AG08395 (cell line): ENCODE results near the gene MTNR1A.
A peak's percentile ranks its signal among the peaks of the same experiment; 100 is the strongest.

ENCODE experiments used
- DNase-seq: peaks from one replicate; pipeline ENCODE4 v3.0.0; 2012; ENCODE audit warnings: mixed read lengths, low spot score

The MTNR1A gene

DNA sequence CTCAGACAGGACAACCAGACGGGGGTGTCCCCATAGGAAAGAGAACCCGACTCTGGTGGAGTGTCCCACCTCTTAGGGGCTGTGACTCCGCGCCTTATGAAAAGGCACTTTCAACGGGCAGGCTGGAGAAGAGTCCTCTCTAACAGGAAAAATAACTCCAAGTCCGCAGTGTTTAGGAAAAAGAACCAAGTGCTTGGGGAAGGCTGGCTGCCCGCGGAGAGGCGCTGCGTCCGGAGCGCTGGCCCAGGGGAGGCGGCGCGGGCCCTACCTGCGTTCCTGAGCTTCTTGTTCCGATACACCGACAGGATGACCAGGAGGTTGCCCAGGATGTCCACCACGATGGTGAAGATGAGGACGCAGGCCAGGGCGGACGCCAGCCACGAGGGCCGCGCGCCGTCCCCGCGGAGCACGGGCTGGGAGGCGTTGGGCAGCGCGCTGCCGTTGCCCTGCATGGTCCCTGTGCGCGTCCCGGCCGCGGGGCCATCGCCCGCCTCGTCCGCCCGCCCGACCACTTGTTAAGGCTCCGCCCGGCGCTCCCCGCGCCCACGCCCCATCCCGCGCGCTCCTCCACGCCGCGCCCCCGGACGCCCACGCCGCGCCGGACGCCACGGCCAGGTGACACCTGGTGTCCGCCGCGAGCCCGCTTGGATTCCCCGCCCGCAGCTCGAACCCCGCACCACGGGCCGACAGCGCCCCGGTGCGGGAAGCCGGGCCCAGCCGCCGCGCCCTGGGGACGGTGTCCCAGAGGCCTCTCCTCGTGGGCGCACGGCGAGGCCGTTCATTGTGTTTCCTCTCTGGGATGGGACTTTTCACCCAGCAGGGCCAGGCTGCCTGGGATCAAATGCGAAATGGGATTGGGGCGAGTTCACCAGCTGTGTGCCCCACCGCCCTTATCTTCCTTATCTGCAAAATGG lies at the start of gene MTNR1A:
MTNR1A (minus strand) TSS at position 654 of the 914 bp plus-strand sequence; CDS start at position 452, 202 bp downstream.
- DNase-seq: peak; percentile 6

DNA sequence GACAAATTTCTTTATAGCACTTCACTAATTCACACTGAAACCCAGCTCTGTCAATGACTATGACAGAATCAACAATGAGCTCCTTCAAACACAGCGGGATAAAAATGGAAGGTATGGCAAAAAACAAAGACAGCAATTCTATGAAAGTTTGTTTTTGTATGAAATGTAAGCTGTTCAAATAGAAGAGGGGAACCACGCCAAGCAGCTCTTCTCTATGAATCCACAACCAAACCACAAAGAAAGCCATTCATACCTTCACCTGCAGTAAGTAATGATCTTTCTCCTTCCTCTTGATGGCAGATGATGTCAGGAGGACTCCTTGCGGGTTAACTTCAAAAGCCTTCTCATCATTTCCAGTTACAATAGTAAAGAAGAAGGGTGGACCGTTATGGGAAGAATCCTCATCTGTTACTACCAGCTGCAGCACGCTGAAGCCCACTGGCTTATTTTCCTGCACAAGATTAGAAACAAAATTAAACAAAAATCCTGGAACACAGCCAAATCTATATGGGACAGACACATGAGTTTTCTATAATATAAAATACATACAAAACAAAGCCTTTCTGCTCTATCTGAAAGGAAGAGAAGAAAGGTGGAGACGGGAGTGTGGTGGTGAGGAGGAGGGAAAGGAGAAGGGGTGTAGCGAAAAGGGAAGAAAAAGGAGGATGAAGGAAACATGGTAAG lies 48.9 kb upstream of the MTNR1A start:
- DNase-seq: no peak

DNA sequence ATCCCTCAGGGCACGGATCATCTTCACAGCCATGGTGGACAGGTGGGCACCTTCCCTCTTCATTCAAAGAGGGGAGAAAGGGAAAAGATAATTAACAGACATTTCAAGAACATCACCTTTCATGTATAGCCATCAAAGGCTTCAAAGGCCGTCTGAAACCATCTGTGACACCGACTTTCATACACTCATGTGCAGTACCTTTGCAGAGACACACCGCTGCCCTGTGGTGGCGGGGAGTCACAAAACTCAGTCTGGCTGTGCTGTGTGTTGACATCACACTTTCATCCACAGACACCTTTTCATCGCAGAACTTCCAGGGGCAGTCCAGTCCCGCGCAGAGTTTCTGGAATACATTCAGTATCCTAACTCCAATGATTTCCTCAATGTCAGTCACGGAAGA lies 47.6 kb upstream of the MTNR1A start:
- DNase-seq: no peak

DNA sequence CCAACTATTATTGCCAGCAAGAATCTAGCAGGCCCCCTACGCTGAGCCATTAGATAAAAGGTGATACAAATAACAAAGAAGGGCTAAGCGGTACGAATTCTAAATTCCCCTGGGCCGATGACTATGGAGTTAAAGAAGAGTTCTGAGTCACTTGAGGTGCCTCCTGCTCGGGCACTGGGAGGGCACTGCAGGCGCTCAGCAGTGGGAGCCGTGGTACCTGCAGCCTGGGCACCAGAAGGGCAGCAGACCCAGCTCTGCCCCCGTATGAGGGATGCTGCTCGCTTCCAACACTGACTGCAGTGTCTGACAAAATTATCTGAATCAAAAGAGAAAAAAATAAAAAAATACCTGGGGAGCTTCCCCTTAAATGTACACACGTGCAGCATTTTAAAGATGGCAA lies 44.1 kb upstream of the MTNR1A start:
- no peak for DNase-seq

DNA sequence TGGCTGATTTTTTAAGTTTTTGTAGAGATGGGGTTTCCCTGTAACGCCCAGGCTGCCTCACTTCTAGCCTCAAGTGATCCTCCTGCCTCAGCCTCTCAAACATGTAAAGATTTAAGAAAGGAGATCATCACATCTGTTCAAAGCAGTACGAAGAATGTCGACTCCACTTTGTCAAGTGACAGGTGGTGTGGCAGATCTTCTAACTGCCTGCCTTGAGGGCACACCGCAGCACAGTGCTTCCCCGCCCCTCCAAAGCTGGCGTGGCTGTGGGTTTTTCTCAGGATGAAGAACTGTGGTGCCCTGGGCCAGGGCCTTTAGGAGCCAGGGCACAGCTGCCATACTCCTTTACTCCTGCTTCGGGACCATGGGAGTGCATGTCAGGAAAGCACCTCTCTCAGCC lies 43.3 kb upstream of the MTNR1A start:
- no peak for DNase-seq

DNA sequence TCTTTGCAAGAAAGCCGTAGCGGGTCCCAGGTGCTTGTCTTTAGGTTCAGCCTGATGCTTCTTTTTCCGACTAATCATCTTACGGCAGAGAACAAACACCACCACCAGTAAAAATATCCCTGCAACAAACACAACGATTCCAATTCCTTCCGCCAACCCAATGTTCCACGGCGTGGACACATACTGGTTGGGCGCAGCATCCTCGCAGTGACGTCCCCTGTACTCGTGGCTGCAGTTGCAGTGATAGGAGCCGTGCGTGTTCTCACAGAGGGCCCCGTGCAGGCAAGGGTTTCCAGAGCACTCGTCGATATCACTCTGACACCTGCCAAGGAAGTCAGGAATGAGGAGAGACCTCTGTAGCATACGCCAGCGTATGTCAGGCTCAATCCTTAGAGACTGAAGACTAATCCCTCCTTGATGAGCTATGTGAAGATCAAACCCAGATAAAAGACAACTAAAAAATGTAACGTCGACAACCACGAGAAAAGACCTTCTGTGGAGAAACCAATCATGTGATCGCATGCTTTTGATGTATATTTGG lies 41.6 kb upstream of the MTNR1A start:
- DNase-seq: no peak

DNA sequence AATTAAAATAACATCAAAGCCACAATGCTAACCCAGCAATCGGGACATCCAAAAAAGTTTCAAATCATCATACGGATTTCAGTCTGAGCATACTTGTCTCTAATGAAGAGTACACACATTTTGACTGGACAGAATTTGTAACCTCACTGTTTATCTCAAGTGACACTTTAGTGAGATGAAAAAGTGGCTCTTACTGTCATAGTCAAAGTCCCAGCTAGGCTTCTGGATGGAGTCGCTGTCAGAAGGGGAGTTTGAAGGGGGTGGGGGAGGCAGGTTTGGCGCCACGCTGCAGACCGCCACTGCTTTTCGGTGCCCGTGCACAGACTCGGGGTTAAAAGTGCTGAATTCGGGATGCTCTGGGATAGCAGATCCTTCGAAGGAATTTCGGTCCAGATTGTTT lies 41.0 kb upstream of the MTNR1A start:
- no peak for DNase-seq

DNA sequence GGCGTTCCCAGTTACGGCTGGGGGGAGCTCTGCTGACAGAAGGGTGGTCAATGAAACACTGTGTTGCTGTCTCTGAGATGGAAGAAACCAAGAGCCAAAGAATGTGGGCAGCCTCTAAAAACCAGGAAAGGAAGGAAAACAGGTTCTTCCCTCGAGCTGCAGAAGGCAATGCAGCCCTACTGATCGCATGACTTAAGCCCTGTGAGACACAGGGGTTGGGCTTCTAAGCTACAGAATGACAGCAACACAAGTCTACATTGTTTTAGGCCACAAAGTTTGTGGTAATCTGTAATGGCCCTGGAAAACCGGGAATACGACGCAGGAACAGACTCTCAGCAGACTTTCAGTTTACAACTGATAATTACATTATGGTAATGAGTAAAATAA lies 38.2 kb upstream of the MTNR1A start:
- no peak for DNase-seq

DNA sequence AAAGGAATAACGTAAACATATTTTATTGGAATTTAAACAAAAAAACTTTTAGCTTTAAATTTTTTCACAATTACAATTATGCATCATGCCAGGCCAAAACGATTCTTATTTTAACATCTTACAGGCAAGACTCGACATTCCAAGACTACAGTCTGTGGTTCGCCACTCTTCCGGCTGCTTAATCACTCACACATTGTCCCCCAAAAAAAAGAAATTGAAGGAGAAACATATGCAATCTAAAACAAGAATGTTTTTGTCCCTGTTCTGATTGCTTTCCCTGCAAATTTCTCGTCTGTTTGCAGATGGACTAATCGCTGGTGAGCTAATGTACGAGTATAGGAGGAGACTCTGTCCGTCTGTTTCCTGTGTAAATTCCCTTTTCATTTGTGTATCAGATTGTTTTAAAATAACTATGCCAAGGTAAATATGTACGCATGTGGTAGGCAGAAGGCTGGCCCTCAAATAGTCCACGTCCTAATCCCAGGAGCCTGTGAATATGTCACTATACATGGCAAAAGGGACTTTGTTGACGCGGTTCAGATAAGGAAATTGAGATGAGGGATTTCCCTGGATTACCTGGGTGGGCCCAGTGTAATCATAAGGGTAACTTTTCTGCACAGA lies 37.7 kb upstream of the MTNR1A start:
- DNase-seq: peak; percentile 65

DNA sequence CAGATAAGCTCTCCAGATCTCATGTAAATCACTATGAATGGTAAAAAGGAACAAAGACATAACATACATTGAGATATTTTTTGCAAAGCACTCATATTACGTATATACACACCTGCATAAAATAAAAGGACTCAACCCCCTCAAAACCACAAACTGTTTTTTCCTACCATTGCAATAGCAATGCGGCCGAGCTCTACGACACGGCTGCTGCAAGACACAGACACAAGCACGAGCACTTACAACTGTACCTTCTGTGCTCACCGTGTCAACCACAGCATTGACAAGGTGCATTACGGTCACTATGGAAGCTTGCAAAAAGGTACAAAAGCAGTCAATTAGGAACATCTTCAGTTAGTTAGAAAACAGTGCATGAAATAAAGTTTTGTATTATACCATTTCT lies 37.1 kb upstream of the MTNR1A start:
- DNase-seq: no peak

DNA sequence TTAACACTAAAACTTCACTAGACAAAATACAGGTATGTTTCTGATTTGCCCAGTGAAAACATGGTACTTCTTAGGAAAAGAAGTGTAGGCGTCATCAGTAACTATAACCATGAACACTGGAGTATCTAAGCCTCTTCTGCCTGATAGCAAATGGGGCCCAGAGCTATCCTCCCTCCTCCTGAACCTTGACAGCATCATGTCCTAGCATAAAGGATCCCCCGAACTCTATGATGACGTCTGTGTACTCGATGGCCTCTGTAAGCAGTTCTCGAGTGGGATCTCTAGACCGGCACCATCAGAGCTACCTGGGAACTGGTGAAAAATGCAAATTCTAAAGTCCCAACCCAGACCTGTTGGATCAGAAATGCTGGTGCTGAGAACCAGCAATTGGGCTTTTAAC lies 36.3 kb upstream of the MTNR1A start:
- no peak for DNase-seq

DNA sequence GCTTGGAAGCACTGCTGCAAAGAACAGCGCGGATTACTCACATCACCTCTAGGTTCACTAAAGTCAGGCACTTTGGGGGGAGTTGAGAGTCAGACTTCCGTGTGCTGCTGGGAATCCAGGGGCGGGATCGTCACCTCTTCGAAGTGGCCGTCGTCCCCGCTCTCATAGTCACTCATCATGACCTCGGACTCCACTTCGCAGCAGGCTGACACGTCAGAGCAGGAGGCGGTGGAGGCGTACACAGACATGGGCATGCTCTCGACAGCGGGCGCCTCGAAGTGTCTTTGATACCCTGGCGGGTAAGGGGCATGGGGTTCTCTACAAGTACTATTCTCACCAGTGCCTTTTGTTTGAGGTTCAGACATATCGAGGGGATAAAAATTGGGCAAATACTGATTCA lies 33.1 kb upstream of the MTNR1A start:
- DNase-seq: no peak

DNA sequence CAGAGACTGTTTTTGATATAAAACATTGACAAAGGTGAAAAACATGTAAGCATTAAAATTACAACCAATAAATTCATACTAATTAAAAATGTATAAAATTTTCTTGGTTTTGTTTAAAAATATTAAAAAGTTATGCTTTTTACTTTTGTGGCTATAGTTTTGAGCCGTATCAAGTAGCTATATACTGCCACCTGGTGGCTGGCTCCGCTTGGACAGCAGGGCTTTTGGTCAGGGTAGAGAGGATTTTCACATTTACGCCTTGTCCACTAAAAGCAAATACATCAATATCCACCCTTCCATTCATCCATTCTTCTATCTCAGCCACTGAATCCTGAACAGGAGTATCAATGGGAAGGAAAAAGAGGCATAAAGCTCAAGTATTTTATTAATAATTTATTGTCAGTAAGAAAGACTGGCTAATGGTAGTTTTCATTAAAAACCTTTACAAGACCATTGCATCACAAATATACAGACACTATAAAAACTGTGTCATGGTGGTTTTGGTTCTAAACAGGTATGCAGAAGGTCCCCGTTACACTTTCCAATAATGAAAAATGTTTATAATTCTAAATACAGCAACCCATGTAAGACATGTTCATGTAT lies 32.1 kb upstream of the MTNR1A start:
- peak; percentile 67 for DNase-seq

DNA sequence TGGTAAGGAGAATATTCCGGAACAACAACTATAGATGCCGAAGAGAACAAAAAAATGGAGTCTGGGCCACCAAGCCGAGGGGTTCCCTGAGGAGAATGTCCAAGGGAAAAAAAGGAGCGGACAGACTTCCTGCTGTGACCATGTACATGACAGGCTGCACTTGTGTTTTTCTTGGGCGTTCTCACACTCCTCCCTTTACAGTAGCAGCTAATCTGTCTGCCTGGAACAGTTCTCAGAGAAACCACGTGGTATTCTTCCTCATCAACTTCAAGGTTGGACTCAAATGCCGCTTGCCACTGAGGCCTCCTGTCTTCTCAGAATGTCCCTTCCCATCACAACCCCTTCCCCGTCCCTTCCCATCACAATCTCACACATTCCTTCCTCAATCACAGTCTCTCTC lies 30.8 kb upstream of the MTNR1A start:
- DNase-seq: no peak

DNA sequence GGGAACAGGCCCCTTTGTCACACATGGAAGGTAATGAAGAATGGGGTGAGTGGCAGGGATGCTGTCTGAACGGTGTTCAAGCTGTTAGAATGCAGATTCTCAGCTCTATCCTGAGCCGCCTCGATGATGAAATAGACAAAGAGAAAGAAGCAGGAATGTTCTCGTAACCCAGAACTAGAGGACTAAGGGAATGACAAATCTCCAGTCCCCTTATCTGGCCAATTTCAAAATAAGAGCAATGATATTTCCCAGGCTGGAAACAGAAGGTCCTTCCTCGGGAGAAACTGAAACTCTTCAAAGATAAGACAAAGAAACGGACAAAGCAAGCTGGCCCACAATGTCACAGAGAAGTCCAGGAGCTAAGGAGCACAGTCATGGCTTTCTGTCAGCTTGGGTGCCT lies 29.5 kb upstream of the MTNR1A start:
- no peak for DNase-seq

DNA sequence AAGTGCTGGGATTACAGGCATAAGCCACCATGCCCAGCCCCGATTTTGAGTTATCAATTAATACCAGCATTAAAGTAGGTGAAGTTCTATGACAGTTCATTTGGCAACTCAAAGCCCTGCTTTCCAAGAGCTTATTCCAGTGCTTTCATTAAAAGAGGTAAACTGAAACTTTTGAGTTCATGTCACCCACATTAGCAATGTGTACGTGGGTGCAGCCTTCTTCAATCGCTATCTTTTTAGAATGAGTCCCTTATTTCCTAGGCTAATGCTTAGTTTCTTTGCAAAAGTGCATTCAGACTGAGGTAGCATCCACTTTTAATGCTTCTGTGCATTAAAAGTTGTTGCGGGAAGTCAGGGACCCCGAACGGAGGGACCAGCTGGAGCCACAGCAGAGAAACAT lies 26.1 kb upstream of the MTNR1A start:
- no peak for DNase-seq

DNA sequence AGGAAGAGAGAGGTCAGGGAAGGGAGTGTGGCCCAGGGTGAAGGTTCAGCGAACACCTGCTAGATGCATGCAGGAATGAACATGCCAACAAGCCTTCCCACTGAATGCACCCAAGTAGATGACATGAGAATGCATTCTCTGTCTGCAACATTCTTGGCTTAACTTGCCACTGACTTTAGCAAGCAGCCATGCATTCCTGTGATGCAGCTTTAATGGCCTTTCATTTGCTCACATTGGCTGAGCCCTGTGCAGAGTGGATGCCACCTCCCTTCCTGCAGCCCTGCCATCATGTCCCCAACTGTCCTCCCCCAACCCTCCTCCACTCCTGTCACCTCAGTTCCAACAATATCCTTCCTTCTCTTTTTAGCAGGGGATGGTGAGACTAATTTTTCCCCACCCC lies 25.3 kb upstream of the MTNR1A start:
- DNase-seq: no peak

DNA sequence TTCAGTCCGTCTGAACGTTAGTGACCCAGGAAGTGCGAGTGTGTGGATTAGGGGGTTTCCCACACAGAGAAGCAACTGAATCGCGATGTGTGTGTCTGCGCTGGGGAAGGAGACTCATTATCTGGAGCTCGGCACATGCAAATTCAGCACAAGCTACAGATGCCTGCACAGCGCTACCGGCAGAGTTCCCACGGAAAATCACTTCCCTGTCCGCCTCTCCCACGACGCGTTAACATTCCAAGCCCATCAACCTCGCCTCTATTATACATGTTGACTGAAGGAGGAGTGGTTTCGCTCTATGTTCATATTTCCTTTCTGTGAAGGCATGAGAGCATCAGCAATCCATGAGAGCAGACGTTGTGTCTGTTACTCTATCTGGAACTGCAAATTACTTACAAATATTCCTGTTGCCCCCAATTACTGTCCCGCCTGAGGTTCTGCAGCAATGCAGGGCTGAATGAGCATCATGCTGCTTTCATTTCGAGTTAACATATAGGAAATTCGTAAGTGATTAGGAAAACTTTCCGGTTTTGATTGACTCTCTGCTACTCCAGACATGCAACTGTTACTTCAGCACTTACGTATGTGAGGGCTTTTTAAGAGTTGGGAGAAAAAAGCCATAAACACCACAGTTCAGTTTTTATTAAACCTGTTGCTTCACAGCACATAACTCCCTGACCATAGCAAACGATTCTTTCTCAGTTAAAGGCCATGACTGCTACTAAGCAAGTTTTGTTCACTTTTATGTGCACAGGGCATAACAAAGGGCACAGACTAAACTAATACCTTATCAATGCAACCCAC lies 15.0 kb upstream of the MTNR1A start:
- peak; percentile 35 for DNase-seq

DNA sequence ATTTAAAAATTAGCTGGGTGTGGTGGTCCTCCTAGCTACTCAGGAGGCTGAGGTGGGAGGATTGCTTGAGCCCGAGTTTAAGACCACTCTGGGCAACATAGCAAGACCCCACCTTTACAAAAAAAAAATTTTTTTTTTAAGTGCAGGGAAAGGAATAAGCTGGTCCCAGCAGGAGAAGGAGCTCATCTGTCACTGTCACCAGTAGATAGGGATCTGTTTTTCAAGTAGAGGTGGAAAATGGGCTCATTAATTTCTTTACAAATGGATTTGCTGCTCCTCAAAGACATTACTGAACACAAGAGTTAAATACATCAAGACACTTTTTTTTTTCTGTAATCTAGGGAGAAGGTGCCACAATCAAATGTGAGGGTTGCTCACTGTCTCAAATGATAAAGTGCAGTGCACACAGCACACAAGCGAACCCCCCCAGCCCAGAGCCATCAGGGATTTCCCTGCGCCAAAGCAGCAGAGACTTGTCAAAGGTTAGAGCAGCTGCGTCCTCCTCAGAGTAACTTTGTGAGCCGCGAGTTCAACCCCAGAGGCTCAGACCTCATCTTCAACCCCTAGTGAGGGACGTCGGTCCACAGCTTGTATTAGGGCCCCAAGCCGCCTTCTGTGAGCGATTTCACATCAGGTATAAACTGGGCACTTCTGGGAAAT lies 14.3 kb upstream of the MTNR1A start:
- DNase-seq: no peak

DNA sequence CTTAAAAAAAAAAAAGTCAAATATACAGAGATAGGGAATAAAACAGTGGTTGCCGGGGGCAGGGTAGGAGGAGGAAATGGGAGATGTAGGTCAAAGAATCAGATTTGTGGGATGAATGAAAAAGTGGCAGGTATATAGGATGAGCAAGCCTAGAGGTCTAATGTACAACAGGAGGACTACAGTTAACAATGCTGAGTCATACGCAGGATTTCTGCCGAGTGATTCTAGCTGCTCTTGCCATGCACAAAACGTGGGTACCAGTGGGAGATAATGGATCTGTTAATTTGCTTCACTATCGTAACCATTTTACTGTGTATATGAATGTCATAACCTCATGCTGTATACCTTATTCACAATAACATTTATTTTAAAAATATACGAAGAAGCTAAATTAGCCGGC lies 10.7 kb upstream of the MTNR1A start:
- no peak for DNase-seq

DNA sequence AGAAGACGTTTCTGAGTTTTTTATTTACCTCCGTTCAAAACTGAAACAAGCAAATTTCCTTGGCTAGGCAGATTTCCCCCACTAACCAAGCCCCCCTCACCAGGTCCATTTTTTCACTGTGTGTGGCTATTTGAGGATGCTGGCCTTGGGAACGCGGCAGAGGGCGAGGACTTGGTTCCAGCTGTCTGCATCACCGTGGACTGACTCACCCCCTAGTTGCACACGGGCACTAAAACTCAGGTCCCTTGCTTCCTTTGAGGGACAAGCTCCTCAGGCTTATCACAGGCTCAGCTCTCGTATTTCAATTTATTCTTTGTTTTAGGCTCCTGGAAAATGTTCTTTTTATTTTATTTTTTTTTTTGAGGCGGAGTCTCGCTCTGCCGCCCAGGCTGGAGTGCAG lies 8.4 kb upstream of the MTNR1A start:
- DNase-seq: no peak
